Neural crest cell (in vitro differentiated cells): ENCODE results near the gene RNF14. TPM values are rescaled to one million over a fixed set of nuclear protein-coding genes. Genes with fewer than 3 reads are reported as not detected.
A peak's percentile ranks its signal among the peaks of the same experiment; 100 is the strongest.

Experiments used
- DNase-seq: peaks from one replicate; pipeline ENCODE4 v3.0.0; 2021; ENCODE audit warnings: low read depth, mixed read lengths, low spot score
- H3K27ac Mint-ChIP-seq: one replicate; pipeline ENCODE4 v1.8.0; 2021; ENCODE audit warnings: mild to moderate bottlenecking, mixed read lengths; ENCODE audit not compliant: unreplicated experiment
- H3K27me3 Mint-ChIP-seq: 2 replicates; pipeline ENCODE4 v1.8.0; 2021; ENCODE audit warnings: low read depth, mild to moderate bottlenecking, mixed read lengths
- H3K36me3 Mint-ChIP-seq: 2 replicates; pipeline ENCODE4 v1.8.0; 2021; ENCODE audit warnings: low read depth, mild to moderate bottlenecking, mixed read lengths
- H3K4me1 Mint-ChIP-seq: 2 replicates; pipeline ENCODE4 v1.8.0; 2021; ENCODE audit warnings: mixed read lengths
- H3K4me3 Mint-ChIP-seq: one replicate; pipeline ENCODE4 v1.8.0; 2021; ENCODE audit warnings: mild to moderate bottlenecking, mixed read lengths
- H3K9me3 Mint-ChIP-seq: 2 replicates; pipeline ENCODE4 v1.8.0; 2021; ENCODE audit warnings: mixed read lengths
- CTCF ChIP-seq: fragments of 200-600 bp; sonication (generic); conservative IDR thresholded peaks from 2 replicates; pipeline ENCODE4 v1.5.0; 2021; ENCODE audit warnings: antibody characterized with exemption, mild to moderate bottlenecking
- total RNA-seq: library from RNA; stranded (reverse); gene quantifications from 2 replicates; pipeline ENCODE4 v1.2.1, GENCODE V29; 2021

RNF14 gene
- total RNA-seq, 1 donor from 2014 or later, result 41.4 TPM

DNA sequence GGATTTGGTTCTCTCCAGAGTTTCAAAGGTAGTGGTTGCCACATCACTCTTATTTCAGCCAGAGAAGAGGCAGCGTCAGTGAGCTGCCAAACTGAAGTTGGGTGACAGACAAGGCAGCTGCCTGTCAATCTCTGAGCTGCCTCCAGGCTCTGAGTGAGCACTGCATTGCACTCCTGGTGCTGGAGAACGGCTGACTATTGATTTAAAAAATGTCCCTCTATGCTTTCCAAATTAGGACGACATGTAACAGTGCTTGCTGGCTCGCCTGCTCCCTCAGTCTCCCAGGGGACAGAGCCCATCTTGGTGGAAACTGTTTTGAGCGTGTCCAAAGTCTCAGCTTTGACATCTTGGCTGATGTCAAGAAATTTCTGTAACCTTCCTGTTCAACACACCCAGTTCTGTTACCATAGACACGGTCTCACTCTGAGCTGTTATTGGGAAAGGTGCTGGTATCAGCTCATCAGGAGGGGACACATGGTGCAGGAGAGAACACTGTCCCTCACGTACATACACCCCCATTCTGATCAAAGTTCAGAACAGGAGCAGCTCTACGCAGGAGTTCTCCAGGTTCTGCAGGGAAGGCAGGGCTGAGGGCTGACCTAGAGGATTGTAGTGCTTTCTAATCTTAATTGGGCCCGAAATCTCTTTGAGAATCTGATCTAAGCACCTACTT lies 26.6 kb upstream of the RNF14 start:
- no peak overlapping the region for H3K4me3 Mint-ChIP-seq

DNA sequence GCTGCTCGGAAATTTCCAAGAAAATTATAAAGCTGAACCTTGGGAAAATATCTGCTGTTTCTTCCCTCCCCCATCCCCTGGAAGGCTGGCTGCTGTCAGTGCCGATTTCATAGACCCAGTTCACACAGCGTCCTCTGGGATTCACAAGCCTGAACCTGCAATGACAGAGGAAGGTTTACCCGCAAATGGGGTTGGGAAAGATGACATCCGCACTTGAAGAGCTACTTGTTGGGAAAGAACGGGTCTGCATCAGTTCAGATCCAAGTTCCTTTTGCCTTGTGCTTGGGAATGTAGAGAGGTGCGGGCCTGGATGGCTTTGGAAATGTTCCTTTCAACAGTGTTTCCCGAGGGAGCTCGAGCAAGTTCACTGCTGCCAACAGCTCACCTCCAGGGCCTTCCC lies 24.8 kb upstream of the RNF14 start:
- peaks cover 14% of the 10 kb centered on the region for H3K4me1 Mint-ChIP-seq
- no peak overlapping the region for H3K27ac Mint-ChIP-seq
- DNase-seq, result no peak
- no peak for TF ChIP-seq CTCF
- no peaks in the 10 kb centered on the region for H3K27me3 Mint-ChIP-seq
- H3K9me3 Mint-ChIP-seq, result no peaks in the 10 kb centered on the region
- peaks cover 4% of the 10 kb centered on the region for H3K36me3 Mint-ChIP-seq
- no peak overlapping the region for H3K4me3 Mint-ChIP-seq

More for the DNA sequence above, 26.6 kb upstream of the RNF14 start:
- H3K27me3 Mint-ChIP-seq, result no peaks in the 10 kb centered on the region
- H3K9me3 Mint-ChIP-seq, result no peaks in the 10 kb centered on the region
- no peak for TF ChIP-seq CTCF
- peaks cover 4% of the 10 kb centered on the region for H3K36me3 Mint-ChIP-seq
- peaks cover 12% of the 10 kb centered on the region for H3K4me1 Mint-ChIP-seq
- H3K27ac Mint-ChIP-seq, result no peak overlapping the region
- no peak for DNase-seq

GRCh38 chr5:141945511-141946051 lies 23.3 kb upstream of the RNF14 start:
- no peaks in the 10 kb centered on the region for H3K27me3 Mint-ChIP-seq
- H3K4me1 Mint-ChIP-seq, result peaks cover 14% of the 10 kb centered on the region
- no peak for TF ChIP-seq CTCF
- H3K27ac Mint-ChIP-seq, result peak overlapping the region; percentile 90
- H3K4me3 Mint-ChIP-seq, result no peak overlapping the region
- H3K36me3 Mint-ChIP-seq, result no peaks in the 10 kb centered on the region
- no peaks in the 10 kb centered on the region for H3K9me3 Mint-ChIP-seq
- DNase-seq, result no peak

GRCh38 chr5:141947316-141947715 lies 21.6 kb upstream of the RNF14 start:
- no peaks in the 10 kb centered on the region for H3K9me3 Mint-ChIP-seq
- H3K4me1 Mint-ChIP-seq, result peaks cover 25% of the 10 kb centered on the region
- no peak overlapping the region for H3K27ac Mint-ChIP-seq
- no peak overlapping the region for H3K4me3 Mint-ChIP-seq
- DNase-seq, result no peak
- H3K27me3 Mint-ChIP-seq, result no peaks in the 10 kb centered on the region
- no peak for TF ChIP-seq CTCF
- no peaks in the 10 kb centered on the region for H3K36me3 Mint-ChIP-seq

DNA sequence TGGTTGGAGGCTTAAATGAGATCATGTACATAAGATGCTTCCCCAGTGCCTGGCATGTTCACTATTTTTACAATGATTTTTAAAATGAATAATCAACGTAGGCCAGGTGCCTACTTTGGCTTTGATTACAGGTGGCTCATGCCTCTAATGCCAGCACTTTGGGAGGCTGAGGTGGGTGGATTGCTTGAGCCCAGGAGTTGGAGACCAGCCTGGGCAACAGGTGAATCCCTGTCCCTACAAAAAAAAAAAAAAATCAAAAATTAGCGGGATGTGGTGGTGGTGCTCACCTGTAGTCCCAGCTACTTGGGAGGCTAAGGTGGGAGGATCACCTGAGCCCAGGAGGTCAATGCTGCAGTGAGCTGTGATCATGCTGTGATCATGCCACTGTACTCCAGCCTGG lies 20.1 kb upstream of the RNF14 start:
- no peak overlapping the region for H3K27ac Mint-ChIP-seq
- no peak for TF ChIP-seq CTCF
- no peaks in the 10 kb centered on the region for H3K27me3 Mint-ChIP-seq
- no peaks in the 10 kb centered on the region for H3K36me3 Mint-ChIP-seq
- no peaks in the 10 kb centered on the region for H3K9me3 Mint-ChIP-seq
- no peak for DNase-seq
- no peak overlapping the region for H3K4me3 Mint-ChIP-seq
- H3K4me1 Mint-ChIP-seq, result peaks cover 29% of the 10 kb centered on the region
